Progenitor cell of endocrine pancreas (in vitro differentiated cells): ENCODE results near the gene CASD1. TPM values are rescaled to one million over a fixed set of nuclear protein-coding genes. Genes with fewer than 3 reads are reported as not detected.

ENCODE experiments used
- DNase-seq: peaks from one replicate; pipeline ENCODE4 v3.0.0; 2021; ENCODE audit warnings: low spot score; ENCODE audit not compliant: unreplicated experiment
- H3K27ac Mint-ChIP-seq: 2 replicates; pipeline ENCODE4 v1.8.0; 2021; ENCODE audit warnings: mild to moderate bottlenecking, moderate library complexity, mixed read lengths
- H3K27me3 Mint-ChIP-seq: 2 replicates; pipeline ENCODE4 v1.8.0; 2021; ENCODE audit warnings: mixed read lengths
- H3K36me3 Mint-ChIP-seq: 2 replicates; pipeline ENCODE4 v1.8.0; 2022; ENCODE audit warnings: mixed read lengths; ENCODE audit not compliant: insufficient read depth
- H3K4me1 Mint-ChIP-seq: 2 replicates; pipeline ENCODE4 v1.8.0; 2021; ENCODE audit warnings: low read depth, mixed read lengths
- H3K4me3 Mint-ChIP-seq: 2 replicates; pipeline ENCODE4 v1.8.0; 2021; ENCODE audit warnings: low read depth, mild to moderate bottlenecking, moderate library complexity, mixed read lengths
- H3K9me3 Mint-ChIP-seq: 2 replicates; pipeline ENCODE4 v1.8.0; 2021; ENCODE audit warnings: low read depth, mixed read lengths
- CTCF ChIP-seq: fragments of 200-600 bp; sonication (generic); IDR thresholded peaks from one replicate; pipeline ENCODE4 v1.5.0; 2021; ENCODE audit warnings: antibody characterized with exemption, mild to moderate bottlenecking; ENCODE audit not compliant: unreplicated experiment
- total RNA-seq: library from RNA; stranded (reverse); gene quantifications from 2 replicates; pipeline ENCODE4 v1.2.1, GENCODE V29; 2021

The CASD1 gene
- total RNA-seq, 1 donor from 2014 or later = 46.5 TPM

GRCh38 chr7:94588075-94588474 is 78.5 kb downstream of the CASD1 start:
- DNase-seq = no peak
- Mint-ChIP-seq H3K27ac (no peak overlapping the region), H3K9me3 (peaks cover 9% of the 10 kb centered on the region)

GRCh38 chr7:94590526-94591162 is 81.0 kb downstream of the CASD1 start:
- peaks cover 19% of the 10 kb centered on the region for H3K36me3 Mint-ChIP-seq
- no peak overlapping the region for H3K4me3 Mint-ChIP-seq
- no peak for TF ChIP-seq CTCF
- peaks cover 46% of the 10 kb centered on the region for H3K4me1 Mint-ChIP-seq
- H3K27ac Mint-ChIP-seq = no peak overlapping the region
- H3K27me3 Mint-ChIP-seq = no peaks in the 10 kb centered on the region
- H3K9me3 Mint-ChIP-seq = peaks cover 9% of the 10 kb centered on the region
- no peak for DNase-seq

More at GRCh38 chr7:94588075-94588474, 78.5 kb downstream of the CASD1 start:
- Mint-ChIP-seq H3K27me3 (no peaks in the 10 kb centered on the region), H3K4me1 (peaks cover 27% of the 10 kb centered on the region), H3K36me3 (peaks cover 19% of the 10 kb centered on the region), H3K4me3 (no peak overlapping the region)
- no peak for TF ChIP-seq CTCF

DNA sequence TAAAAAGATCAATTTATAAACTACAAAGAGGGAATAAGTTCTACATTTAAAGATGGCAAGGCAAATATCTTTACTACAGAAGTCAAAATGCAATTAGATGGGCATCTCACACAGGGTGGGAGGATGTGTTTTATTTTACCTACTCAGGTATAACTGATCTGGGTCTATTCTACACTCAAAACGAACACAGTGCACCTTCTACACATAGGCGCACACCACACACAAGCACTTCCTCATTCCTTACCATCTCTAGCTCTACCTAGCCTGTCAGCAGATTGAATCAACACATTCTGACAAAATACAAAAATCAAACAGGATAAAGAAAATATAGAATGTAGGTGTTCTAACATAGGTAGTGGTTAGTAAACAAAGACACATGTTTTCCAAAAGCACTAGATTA is 81.6 kb downstream of the CASD1 start:
- peaks cover 50% of the 10 kb centered on the region for H3K4me1 Mint-ChIP-seq
- H3K27ac Mint-ChIP-seq = no peak overlapping the region
- H3K36me3 Mint-ChIP-seq = peaks cover 17% of the 10 kb centered on the region
- no peaks in the 10 kb centered on the region for H3K27me3 Mint-ChIP-seq
- TF ChIP-seq CTCF = no peak
- DNase-seq = no peak
- no peak overlapping the region for H3K4me3 Mint-ChIP-seq
- H3K9me3 Mint-ChIP-seq = peaks cover 9% of the 10 kb centered on the region

- no peak overlapping the region for H3K4me3 Mint-ChIP-seq
- H3K36me3 Mint-ChIP-seq = peaks cover 7% of the 10 kb centered on the region
- H3K9me3 Mint-ChIP-seq = no peaks in the 10 kb centered on the region
- H3K27ac Mint-ChIP-seq = peak overlapping the region; percentile 50
- no peak for DNase-seq
- peaks cover 43% of the 10 kb centered on the region for H3K4me1 Mint-ChIP-seq
- H3K27me3 Mint-ChIP-seq = no peaks in the 10 kb centered on the region
- no peak for TF ChIP-seq CTCF
Observed at GRCh38 chr7:94594882-94595281, 85.3 kb downstream of the CASD1 start.

DNA sequence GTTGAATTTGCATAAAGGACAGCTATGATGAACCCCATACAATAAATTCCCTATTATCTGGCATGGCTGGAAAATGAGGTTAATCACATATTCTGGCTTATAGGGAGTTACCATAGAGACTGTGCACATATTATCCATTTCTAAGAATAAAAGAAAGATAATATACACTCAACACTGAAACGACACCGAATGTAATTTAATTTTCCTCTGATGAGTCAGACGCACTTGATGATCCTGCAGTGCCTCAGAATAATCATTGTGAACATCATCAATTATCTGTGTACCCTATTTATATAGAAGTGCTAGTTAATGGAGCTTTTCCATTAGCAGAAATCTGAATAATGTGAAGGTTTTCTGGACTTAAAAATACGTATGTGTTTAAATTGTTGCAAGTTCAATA is 86.1 kb downstream of the CASD1 start:
- H3K27ac Mint-ChIP-seq = no peak overlapping the region
- DNase-seq = no peak
- H3K4me3 Mint-ChIP-seq = no peak overlapping the region
- TF ChIP-seq CTCF = no peak
- H3K9me3 Mint-ChIP-seq = no peaks in the 10 kb centered on the region
- no peaks in the 10 kb centered on the region for H3K27me3 Mint-ChIP-seq
- peaks cover 39% of the 10 kb centered on the region for H3K4me1 Mint-ChIP-seq
- H3K36me3 Mint-ChIP-seq = peaks cover 5% of the 10 kb centered on the region
